Measurements from ENCODE around the gene GREM1. TPM values are rescaled to one million over a fixed set of nuclear protein-coding genes. Genes with fewer than 3 reads are reported as not detected.

GREM1 gene
- total RNA-seq, 1 experiment from 2014 or later, result 1.1 TPM

DNA sequence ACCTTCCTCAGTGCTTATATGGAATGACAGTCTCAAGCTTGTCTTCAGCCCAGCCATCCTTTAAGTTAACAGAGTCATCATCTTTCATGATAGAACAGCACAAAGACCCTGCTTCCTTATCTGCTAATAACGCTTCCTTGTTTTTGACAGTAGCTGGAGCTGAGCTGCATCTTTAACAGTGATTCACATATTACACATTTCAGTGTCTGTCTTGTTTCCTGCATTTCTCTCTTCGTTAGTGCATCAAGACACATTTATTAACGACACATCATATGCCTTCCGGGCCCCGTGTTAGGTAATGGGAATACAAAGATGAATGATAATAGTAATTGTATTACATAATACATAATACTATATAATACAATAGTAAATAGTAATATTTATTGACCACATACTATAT is 30.2 kb upstream of the GREM1 start:
- TF ChIP-seq, protein P1, sequence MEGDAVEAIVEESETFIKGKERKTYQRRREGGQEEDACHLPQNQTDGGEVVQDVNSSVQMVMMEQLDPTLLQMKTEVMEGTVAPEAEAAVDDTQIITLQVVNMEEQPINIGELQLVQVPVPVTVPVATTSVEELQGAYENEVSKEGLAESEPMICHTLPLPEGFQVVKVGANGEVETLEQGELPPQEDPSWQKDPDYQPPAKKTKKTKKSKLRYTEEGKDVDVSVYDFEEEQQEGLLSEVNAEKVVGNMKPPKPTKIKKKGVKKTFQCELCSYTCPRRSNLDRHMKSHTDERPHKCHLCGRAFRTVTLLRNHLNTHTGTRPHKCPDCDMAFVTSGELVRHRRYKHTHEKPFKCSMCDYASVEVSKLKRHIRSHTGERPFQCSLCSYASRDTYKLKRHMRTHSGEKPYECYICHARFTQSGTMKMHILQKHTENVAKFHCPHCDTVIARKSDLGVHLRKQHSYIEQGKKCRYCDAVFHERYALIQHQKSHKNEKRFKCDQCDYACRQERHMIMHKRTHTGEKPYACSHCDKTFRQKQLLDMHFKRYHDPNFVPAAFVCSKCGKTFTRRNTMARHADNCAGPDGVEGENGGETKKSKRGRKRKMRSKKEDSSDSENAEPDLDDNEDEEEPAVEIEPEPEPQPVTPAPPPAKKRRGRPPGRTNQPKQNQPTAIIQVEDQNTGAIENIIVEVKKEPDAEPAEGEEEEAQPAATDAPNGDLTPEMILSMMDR (conservative IDR thresholded peaks at IDR 0.05), result no peak
- H3T11ph ChIP-seq (ENCODE audit: low read length), result no peak overlapping the region
- Mint-ChIP-seq H3K9me3 (no peaks in the 10 kb centered on the region; a peak in 1 of 5 replicates), H3K4me1 (peaks cover 7 to 16% of the 10 kb centered on the region in 2 experiments; a peak in 3 of 4 replicates), H3K27me3 (ENCODE audit: low read depth) (no peaks in the 10 kb centered on the region; the same call in 1 of the 2 replicates), H3K4me3 (no peak overlapping the region), H3K27ac (no peak overlapping the region), H3K36me3 (ENCODE audit: insufficient read depth in 1 of 3, low read depth in 3 of 3) (peaks cover 4 to 29% (median 7%) of the 10 kb centered on the region in 3 experiments; a peak in 6 of 7 replicates)
- H2BK12ac ChIP-seq (ENCODE audit: insufficient read length, low read depth, low read length), result no peak overlapping the region
- H3K79me2 ChIP-seq (ENCODE audit: insufficient read depth, low read length), result no peaks in the 10 kb centered on the region
- no peak overlapping the region for H3K18ac ChIP-seq (ENCODE audit: insufficient read length, low read depth, low read length)
- H3K9ac ChIP-seq (ENCODE audit: extremely low read depth, insufficient read length, low read length), result no peak overlapping the region
- no peak overlapping the region for H3K56ac ChIP-seq (ENCODE audit: insufficient read length, low read depth, low read length)
- no peaks in the 10 kb centered on the region for H3K27me3 ChIP-seq (ENCODE audit: insufficient read depth, low read length)
- H3K27ac ChIP-seq (ENCODE audit: insufficient read length, low read depth, low read length), result no peak overlapping the region
- H3K4me1 ChIP-seq (ENCODE audit: insufficient read depth, low read length), result peaks cover 4% of the 10 kb centered on the region; the same call in 1 of the 2 replicates
- H2BK15ac ChIP-seq (ENCODE audit: low read depth, low read length), result no peak overlapping the region
- H3K14ac ChIP-seq (ENCODE audit: insufficient read depth, low read length), result no peak overlapping the region
- no peak overlapping the region for H2BK20ac ChIP-seq (ENCODE audit: low read depth, low read length, poor library complexity, severe bottlenecking)
- H2AFZ ChIP-seq (ENCODE audit: low read length), result no peak overlapping the region
- no CpG with 5 or more reads among the region's 5 CpGs for WGBS (ENCODE audit: extremely low coverage, insufficient read length, low lambda C conversion rate)
- no peak overlapping the region for H3K4ac ChIP-seq (ENCODE audit: low read depth, low read length)
- H4K5ac ChIP-seq (ENCODE audit: insufficient read length, low read depth, low read length), result no peak overlapping the region
- H3K79me1 ChIP-seq (ENCODE audit: insufficient read depth, low read depth, low read length, poor library complexity, severe bottlenecking), result no peaks in the 10 kb centered on the region
- no peak overlapping the region for H2AK5ac ChIP-seq (ENCODE audit: insufficient read length, low read length)
- no peak overlapping the region for H2BK5ac ChIP-seq (ENCODE audit: insufficient read length, low read length)
- no peak overlapping the region for H3K4me2 ChIP-seq (ENCODE audit: insufficient read depth, insufficient read length, low read length)
- H3K9me3 ChIP-seq (ENCODE audit: control insufficient read depth, low read depth, low read length), result no peaks in the 10 kb centered on the region
- H4K20me1 ChIP-seq (ENCODE audit: control insufficient read depth, insufficient read depth, insufficient read length), result no peaks in the 10 kb centered on the region
- no peak overlapping the region for H2BK120ac ChIP-seq (ENCODE audit: low read depth, low read length, poor library complexity, severe bottlenecking)
- no peak overlapping the region for H3K23ac ChIP-seq (ENCODE audit: insufficient read length, low read depth, low read length)
- no peak overlapping the region for H4K91ac ChIP-seq (ENCODE audit: insufficient read length, low read depth, low read length)
- no peaks in the 10 kb centered on the region for H3K23me2 ChIP-seq (ENCODE audit: insufficient read length, low read depth, low read length, poor library complexity, severe bottlenecking)
- no peak for DNase-seq
- no peak overlapping the region for H4K8ac ChIP-seq (replicated peaks; ENCODE audit: insufficient read length, low read depth, low read length)

All from H9 (cell line).